TTC549 (cell line): ENCODE data around the gene POLR1C.
"Not testable (repeated sequence)": the region's sequence is repeated elsewhere in the genome, so short reads cannot be mapped to it uniquely, and the experiment has no call there.

Source experiments
- FAIRE-seq: peaks from 2 replicates; lab custom pipeline; 2012; peaks lifted over from hg19 to GRCh38; lab: Jason Lieb, UNC

Gene POLR1C

GRCh38 chr6:43510827-43511163, 6.1 kb upstream of the POLR1C start:
- FAIRE-seq = no peak

GRCh38 chr6:43511824-43512415, 5.0 kb upstream of the POLR1C start:
- no peak for FAIRE-seq

DNA sequence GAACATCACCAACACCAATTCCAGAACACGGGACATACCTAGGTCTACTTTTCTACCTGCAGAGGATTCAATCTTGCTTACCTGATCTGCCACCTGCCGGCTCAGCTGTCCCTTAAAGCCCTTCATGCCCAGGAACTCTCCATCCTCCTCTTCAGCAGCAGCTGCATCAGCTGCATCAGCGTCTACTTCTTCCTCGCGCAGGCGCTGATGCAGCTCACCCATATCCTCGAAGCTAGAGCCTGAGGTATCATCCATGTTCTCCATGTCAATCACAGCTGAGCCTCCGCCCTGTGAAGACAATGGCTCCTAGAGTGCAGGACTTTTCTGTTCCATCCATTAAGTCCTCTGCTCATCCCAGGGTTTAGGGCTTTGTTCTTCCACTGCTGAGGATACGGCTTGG, 1.1 kb upstream of the POLR1C start:
- FAIRE-seq = no peak

DNA sequence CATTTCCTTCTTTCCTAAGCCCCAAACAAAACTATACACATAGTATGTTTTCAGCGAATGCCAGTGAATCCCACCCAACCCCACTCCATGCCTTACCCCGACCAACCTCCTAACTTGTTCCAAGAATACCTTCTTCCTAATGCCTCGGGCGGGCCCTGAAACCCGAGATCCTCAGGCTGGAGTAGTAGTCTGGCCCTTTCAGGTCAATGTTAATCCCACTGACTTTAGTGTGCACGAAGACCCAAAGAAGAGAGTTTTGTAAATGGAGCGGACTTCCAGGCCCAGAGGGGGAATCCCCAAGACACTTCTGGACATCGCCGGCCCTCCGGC, 557 bp upstream of the POLR1C start:
- no peak for FAIRE-seq

GRCh38 chr6:43517505-43518357, 842 bp downstream of the POLR1C start:
- FAIRE-seq = no peak

GRCh38 chr6:43520097-43520496, 3.2 kb downstream of the POLR1C start:
- FAIRE-seq = no peak

DNA sequence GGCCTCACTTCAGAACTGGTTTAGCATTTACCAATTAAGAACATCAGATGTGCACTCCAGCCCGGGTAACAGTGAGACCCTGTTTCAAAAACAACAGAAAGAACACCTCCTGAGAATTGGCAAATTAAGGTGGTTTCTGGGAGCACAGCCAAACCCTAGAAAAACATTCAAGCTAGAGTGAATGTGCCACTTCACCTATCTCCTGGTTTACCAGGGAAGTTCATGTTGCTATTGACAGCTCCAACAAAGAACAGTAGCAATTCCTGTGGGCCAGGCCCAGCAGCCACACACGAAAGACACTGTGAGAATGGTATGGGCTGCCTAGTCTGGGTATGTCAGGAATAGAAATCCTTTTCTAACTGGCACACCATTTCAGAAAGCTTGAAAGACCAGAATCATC, 4.9 kb downstream of the POLR1C start:
- FAIRE-seq = no peak

GRCh38 chr6:43522547-43523261, 5.8 kb downstream of the POLR1C start:
- no peak for FAIRE-seq

GRCh38 chr6:43523284-43523683, 6.4 kb downstream of the POLR1C start:
- no peak for FAIRE-seq

- no peak for FAIRE-seq
Measured at GRCh38 chr6:43524483-43524961, 7.6 kb downstream of the POLR1C start.

DNA sequence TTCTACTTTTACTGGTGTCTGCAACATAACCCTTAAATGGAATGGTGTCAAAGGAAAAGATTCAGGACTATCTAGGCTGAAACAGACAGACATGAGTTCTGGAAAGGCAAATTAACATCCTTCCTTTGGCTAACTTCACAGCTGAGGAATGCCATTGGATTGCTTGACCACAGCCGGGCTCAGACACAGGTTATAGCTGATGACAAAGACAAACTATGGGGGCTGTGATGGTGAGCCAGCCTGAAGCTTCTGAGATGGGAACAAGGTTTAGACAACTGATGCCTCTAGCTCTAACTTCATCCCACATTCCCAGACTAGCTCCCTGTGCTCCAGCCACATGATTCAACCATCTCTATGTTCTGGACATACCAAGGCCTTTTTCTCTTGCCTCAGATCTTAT, 15.3 kb downstream of the POLR1C start:
- no peak for FAIRE-seq

DNA sequence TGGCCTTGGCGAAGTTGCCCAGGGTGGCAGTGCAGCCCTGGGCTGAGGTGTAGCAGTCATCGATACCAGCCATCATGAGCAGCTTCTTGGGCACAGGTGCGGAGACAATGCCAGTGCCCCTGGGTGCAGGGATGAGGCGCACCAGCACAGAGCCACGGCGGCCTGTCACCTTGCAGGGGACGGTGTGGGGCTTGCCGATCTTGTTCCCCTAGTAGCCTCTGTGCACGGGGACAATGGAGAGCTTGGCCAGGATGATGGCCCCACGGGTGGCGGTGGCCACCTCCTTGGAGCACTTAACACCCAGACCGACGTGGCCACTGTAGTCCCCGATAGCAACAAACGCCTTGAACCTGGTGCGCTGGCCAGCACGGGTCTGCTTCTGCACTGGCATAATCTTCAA, 22.1 kb downstream of the POLR1C start:
- FAIRE-seq = not testable (repeated sequence)

- FAIRE-seq = not testable (repeated sequence)
Measured at GRCh38 chr6:43539409-43539808, 22.5 kb downstream of the POLR1C start.

- FAIRE-seq = no peak
Measured at GRCh38 chr6:43540507-43540906, 23.6 kb downstream of the POLR1C start.

DNA sequence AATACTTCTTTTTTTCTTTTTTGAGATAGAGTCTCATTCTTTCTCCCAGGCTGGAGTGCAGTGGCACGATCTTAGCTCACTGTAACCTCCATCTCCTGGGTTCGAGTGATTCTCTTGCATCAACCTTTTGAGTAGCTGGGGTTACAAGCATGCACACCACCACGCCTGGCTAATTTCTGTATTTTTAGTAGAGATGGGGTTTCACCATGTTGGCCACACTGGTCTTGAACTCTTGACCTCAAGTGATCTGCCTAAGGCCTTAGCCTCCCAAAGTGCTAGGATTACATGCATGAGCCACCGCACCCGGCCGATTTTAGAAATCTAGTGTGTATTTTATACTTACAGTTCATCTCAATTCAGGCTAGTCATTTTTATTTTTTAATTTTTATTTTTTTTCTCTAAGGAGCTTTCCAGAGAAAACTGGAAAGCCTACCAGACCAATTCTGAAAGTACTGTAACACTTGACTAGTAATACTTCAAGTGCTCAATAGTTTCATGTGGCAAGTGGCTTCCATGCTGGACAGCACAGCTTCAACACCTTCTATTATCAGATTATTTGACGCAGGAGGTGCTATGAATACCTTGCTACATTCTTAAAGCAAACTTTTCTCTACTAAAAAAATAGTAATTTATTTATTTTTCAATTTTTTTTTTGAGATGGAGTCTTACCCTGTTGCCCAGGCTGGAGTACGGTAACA, 25.0 kb downstream of the POLR1C start:
- no peak for FAIRE-seq

DNA sequence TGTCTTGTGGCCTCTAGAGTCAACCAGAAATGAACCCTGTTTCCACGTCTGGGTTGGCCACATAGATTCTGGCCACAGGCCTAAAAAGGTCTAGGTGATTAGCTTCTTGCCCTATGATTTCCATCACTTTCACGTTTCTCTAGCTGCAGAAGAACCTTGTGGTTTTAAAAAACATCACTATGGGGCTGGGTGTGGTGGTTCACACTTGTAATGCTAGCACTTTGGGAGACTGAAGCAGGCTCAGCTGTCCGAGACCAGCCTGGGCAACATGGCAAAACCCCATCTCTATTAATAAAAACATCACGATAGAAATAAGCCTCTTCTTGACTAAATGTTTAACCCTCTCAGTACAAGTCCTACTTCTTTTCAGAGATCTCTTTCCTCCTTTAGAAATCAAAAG, 27.6 kb downstream of the POLR1C start:
- no peak for FAIRE-seq

DNA sequence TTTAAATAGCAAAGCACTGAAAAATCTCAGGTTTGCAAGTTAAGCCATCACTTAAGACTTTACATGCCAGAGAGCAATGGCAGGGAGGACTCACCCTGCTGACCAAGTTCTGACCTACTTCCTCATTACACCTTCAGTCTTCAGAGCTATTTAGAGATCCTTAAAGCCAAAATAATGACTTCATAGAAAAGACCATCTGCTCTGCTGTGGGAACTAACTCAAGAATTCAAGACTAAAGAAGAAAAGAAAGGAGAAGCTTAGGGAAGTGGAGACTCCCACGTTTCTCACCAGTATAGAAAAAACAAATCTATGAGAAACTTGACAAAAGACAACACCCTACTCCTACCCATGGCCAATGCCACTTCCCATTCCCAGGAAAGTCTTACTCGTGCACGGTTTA, 30.3 kb downstream of the POLR1C start:
- no peak for FAIRE-seq

DNA sequence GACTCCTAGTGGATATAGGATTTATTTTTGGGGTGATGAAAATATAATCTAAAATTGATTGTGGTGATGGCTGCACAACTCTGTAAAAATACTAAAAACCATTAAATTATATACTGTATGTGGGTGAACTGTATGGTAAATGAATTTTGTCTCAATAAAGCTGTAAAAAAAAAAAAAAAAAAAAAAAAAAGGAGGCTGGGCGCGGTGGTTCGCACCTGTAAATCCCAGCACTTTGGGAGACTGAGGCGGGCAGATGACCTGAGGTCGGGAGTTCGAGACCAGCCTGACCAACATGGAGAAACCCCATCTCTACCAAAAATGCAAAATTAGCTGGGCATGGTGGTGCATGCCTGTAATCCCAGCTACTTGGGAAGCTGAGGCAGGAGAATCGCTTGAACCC, 40.7 kb downstream of the POLR1C start:
- not testable (repeated sequence) for FAIRE-seq

GRCh38 chr6:43559328-43559727, 42.4 kb downstream of the POLR1C start:
- FAIRE-seq = no peak

GRCh38 chr6:43570876-43571441, 54.1 kb downstream of the POLR1C start:
- no peak for FAIRE-seq
